Stimulated activated naive CD8-positive, alpha-beta T cell treated with anti-CD3 and anti-CD28 coated beads, Interleukin-15, Interleukin-2, amounts not matched to agents 100 U/mL and 50 U/mL, for 24 hours (primary cell): Measurements from ENCODE around the gene C16orf86.
A peak's percentile ranks its signal among the peaks of the same experiment; 100 is the strongest.

ENCODE experiments used
- ATAC-seq: fragments of 150-1000 bp; cut with Tn5 transposase; one replicate; pipeline ENCODE4 v1.10.0; 2021
- DNase-seq: peaks from one replicate; pipeline ENCODE4 v3.0.0; 2021

The C16orf86 gene

GRCh38 chr16:67653789-67654402, 12.7 kb upstream of the C16orf86 start:
- DNase-seq, result no peak
- no peak for ATAC-seq

DNA sequence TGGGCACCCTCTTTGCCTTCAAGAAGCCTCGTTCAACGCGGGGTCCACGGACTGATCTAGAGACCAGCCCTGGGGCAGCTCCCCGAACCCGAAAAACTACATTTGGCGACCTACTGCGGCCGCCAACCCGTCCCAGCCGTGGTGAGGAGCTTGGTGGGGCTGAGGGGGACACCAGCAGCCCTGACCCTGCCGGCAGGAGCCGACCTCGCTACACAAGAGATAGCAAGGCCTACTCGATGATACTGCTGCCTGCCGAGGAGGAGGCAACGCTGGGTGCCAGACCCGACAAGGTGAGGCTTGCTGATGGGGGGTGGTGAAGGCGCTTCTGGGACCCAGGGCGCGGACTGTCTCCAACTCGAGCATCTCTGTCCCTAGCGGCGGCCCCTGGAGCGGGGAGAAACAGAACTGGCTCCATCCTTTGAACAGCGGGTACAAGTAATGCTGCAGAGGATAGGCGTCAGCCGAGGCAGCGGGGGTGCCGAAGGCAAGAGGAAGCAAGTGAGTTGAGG, 12.2 kb upstream of the C16orf86 start:
- no peak for ATAC-seq
- no peak for DNase-seq

DNA sequence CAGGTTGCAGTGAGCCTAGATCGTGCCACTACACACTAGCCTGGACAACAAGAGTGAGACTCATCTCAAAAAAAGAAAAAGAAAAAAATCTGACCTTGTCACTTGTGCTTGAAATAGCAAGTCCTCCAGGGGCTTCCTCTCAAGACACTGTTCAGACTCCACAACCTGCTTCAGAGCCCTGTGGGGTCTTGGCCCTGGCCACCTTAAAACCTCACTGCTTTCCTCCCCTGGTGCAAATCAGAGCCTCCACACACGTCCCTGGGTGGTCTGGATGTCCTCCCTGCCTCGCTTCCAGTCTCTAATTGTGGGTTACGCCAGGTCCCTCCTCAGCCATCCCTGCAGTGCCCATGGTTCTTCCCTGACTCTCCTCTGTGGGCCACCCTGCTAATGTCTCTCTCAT, 11.3 kb upstream of the C16orf86 start:
- DNase-seq, result no peak
- no peak for ATAC-seq

- DNase-seq (no peak), ATAC-seq (no peak)
These were observed 10.1 kb upstream of the C16orf86 start for GRCh38 chr16:67656344-67657016.

DNA sequence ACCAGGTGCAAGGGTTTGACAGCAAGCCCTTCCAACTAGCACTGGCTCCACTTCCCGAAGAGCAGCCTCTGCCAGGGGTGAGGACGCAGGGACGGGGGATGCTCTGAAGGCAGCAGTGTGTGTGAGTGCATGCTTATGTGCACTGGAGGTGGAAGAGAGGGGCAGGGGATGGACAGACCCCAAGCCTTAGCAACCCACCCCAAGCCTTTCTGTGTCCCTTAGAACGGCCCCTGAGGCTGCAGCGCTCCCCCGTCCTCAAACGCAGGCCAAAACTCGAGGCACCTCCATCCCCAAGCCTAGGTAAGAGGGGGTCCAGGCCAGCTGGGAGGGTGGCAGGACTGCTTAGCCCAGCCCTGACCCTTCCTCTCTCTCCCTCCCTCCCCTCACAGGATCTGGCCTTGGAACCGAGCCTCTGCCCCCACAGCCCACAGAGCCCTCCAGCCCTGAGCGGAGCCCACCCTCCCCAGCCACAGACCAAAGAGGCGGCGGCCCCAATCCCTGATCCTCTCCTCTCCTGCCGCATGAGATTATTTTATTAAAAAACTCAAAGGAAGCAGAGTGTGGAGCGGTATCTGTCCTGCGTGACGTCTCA, 9.5 kb upstream of the C16orf86 start:
- ATAC-seq (no peak), DNase-seq (no peak)

DNA sequence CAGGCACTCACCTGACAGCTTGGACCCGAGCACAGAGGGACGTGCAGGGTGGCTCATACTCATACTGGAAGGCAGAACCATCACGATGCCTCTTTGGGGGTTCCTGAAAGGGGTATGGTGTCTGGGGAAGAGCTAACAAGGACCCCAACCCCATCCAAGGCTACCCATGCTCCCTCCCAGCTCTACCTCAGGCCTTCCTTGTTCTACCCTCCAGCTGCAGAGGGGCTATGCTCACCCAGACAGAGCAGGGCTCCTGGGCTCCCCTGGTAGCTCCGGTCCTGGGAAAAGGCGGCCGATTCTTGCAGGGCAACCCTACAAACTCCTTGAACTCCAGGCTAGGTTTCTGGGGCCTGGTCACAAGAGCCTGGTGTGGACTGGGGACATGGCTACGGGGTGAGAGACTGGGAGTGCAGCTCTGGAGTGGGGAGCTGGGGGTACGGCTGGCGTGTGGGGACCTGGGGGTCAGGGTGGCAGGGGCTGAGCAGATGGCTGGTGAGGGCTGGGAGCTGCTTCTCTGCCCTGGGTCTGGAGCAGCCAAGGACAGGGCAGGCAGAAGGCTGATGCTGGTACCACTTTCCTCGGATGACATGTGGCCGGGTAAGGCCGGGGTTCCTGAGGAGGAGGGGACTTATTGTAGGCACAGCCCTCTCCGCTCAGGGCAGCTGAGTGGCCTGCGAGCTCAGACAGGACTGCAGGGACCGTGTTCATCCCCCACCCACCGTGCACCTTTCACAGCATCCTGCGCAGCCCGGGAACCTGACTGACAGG, 8.7 kb upstream of the C16orf86 start:
- DNase-seq, result no peak
- ATAC-seq, result no peak

DNA sequence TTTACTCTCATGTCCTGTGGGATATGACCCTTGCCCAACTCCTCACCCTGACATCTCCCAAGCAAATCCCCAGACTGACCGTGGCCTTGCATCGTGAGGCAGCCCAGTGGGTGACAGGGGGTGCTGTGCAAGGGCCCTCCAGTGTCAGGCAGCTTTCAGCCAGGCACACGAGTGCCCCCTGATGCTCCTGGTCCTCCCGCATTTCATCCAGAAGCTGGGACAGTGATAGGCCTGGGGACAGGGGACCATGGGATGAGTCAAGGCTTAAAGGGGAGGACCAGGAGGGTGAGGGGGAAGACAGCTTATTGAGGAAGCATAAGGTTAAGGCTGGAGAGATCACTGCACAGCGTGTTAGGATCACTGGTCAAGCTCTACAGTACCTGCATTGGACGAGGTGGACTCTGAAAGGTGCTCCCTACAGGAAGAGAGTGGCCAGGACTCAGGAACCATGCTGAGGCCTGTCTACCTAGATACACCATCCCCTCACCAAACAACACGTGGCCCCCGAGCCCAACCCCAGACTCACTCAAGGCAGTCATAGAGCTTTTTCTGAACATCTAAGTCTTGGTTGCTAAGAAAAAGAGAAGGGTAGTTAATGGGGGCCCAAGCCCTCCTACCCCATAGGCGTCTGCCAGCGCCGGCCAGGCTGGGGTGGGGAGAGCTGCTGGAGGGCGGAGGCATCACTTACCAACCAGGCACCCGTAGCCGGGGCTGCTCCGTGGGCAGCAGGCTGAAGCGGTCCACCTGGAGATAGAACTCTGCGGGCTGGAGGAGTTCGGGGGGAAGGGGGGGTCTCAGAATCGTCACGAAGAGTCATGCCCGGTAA, 7.6 kb upstream of the C16orf86 start:
- DNase-seq (no peak), ATAC-seq (no peak)

GRCh38 chr16:67659675-67660563, 6.7 kb upstream of the C16orf86 start, which contains the start of gene ACD:
Gene ACD (minus strand): TSS chr16:67660260. CDS start chr16:67660220, 40 bp downstream.
- DNase-seq (peak; percentile 96), ATAC-seq (peak; percentile 47)

DNA sequence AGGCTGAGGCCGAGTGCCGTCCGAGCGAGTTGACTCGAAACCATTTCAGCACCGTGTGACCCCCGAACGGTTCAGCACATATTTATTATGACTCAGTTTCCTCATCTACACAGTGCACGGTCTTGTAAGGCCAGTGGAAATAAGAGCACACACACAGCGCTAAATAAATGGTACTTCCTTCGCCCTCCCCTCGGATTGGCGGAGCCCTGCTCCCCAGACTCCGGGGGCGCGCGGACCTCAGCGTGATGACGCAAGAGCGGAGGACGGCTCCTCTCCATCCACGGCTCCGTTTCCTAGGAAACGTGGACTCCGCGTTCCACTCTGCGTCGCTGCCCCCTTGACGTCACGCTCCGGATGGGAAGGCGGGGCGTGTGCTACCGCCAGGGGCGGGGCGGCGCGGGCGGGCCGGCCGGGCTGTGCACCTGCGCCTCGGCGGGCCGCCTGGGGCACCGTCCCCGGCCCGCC, 6.0 kb upstream of the C16orf86 start, which contains the start of gene PARD6A:
TSS of gene PARD6A (plus strand) at position 397 of the 465 bp plus-strand sequence. CDS start 79 bp downstream, outside the sequence.
- DNase-seq (peak; percentile 97), ATAC-seq (peak; percentile 87)

- ATAC-seq, result no peak
- DNase-seq, result peak; percentile 31
These were observed 5.4 kb upstream of the C16orf86 start for GRCh38 chr16:67661101-67661761.

DNA sequence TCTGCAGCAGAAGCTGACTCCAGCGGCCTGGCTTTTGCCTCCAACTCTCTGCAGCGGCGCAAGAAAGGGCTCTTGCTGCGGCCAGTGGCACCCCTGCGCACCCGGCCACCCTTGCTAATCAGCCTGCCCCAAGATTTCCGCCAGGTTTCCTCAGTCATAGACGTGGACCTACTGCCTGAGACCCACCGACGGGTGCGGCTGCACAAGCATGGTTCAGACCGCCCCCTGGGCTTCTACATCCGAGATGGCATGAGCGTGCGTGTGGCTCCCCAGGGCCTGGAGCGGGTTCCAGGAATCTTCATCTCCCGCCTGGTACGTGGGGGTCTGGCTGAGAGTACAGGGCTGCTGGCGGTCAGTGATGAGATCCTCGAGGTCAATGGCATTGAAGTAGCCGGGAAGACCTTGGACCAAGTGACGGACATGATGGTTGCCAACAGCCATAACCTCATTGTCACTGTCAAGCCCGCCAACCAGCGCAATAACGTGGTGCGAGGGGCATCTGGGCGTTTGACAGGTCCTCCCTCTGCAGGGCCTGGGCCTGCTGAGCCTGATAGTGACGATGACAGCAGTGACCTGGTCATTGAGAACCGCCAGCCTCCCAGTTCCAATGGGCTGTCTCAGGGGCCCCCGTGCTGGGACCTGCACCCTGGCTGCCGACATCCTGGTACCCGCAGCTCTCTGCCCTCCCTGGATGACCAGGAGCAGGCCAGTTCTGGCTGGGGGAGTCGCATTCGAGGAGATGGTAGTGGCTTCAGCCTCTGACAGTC, 4.5 kb upstream of the C16orf86 start:
- DNase-seq (no peak), ATAC-seq (no peak)

GRCh38 chr16:67662653-67663010, 4.0 kb upstream of the C16orf86 start:
- no peak for ATAC-seq
- DNase-seq, result no peak

DNA sequence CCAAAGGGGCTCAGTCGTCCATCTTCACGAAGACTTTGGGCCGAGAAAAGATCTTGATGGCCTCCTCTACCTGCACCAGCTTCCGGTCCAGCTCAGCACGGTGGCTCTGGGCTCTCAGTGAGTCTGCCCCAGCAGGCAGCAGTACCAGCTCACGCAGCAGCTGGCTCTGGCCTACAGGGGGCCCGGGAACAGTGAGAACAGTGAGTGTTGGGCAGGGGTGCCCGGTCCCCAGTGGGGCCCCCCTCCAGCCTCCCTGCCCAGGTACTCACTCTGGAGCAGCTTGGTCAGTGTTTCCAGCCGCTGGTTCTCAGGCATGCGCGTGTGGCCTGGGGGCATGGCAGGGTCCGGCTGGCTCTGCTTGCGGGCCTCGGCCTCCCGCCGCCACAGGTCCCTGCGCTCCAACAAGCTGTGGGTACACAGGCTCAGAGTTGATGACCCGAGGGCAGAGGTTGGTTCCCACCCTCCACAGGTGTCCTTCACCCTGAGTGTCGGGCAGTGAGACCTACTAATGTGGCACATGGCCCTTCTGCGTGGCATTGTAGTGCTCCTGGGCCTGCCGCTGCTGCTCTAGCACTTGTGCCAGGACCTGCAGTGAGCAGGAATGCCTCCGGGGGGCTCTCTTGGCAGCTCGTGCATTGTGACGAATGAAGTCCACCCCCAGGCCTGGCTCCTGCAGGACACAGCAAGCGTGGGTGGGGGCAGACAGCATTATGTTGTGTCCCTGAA, 3.3 kb upstream of the C16orf86 start:
- DNase-seq (peak; percentile 58), ATAC-seq (no peak)

- no peak for DNase-seq
- no peak for ATAC-seq
These were observed 2.8 kb upstream of the C16orf86 start for GRCh38 chr16:67663877-67664222.

DNA sequence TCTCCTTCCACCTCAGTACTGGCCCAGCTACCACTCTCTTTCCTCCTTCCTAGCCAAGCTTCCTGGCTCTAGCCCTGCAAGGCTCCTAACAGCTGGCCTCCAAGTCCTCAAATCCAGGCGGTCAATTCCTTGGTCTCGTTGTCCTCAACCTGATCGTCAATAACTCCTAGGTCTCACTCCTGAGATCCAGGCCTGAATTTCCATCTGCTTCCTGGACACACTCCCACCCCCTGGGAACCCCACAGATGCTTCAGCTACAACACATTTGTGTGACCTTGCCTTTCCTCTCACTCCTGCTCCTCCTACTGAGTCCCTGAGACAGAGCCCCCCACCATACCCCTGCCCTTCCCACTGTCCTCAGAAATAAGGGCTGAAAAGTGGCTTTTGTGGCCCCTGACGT, 2.4 kb upstream of the C16orf86 start:
- ATAC-seq, result no peak
- no peak for DNase-seq

DNA sequence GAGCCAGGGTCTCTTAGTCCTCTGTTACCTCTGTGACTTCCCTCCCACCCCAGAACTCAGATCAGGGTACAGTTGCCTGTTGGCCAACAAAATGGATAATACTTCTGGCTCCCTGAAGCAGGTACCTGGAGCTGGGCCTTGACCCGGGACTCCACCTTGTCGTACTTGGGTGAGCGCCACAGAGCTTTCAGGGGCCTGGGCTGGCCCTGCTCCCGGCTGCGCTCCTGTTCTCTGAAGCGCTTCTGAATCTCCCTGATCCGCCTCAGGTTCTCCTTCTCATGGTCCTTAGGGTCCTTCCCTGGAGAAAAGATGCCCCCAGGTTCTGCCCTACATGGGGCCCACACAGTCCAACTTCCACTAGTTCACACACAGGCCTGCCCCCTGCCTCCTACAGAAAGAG, 1.7 kb upstream of the C16orf86 start:
- DNase-seq (no peak), ATAC-seq (no peak)

GRCh38 chr16:67665598-67665997, 1.0 kb upstream of the C16orf86 start:
- DNase-seq, result no peak
- no peak for ATAC-seq

GRCh38 chr16:67666032-67666551, 522 bp upstream of the C16orf86 start:
- no peak for ATAC-seq
- peak; percentile 48 for DNase-seq
